ENCODE results near the gene GCK. TPM values are rescaled to one million over a fixed set of nuclear protein-coding genes. Genes with fewer than 3 reads are reported as not detected.
A peak's percentile ranks its signal among the peaks of the same experiment; 100 is the strongest.

Gene GCK
- total RNA-seq, 1 donor from 2014 or later, result 0.47 TPM

GRCh38 chr7:44094365-44094764 lies 94.9 kb downstream of the GCK start:
- Histone ChIP-seq H3K9me3 (no peaks in the 10 kb centered on the region), H3K4me3 (no peak overlapping the region), H3K4me1 (peaks cover 13% of the 10 kb centered on the region), H3K27ac (peak overlapping the region; percentile 46), H3K27me3 (ENCODE audit: low read depth) (no peaks in the 10 kb centered on the region), H3K36me3 (no peaks in the 10 kb centered on the region)
- TF ChIP-seq CTCF (IDR thresholded peaks at IDR 0.05), result no peak
- no peak for DNase-seq
- intact Hi-C loops (cut with DNase I), result no loop called here
- no peak for ATAC-seq

Other genes starting within 250 kb of the GCK start
- gene SPDYE1, start 191.5 kb downstream of the GCK start, total RNA-seq, result not detected
- 109 TPM for gene DBNL, start 144.7 kb downstream of the GCK start, total RNA-seq
- gene PGAM2, start 123.9 kb downstream of the GCK start, total RNA-seq, result 0.44 TPM
- 24.2 TPM for gene POLM, start 106.9 kb downstream of the GCK start, total RNA-seq
- gene AEBP1, start 85.1 kb downstream of the GCK start, total RNA-seq, result 82.5 TPM
- 48.3 TPM for gene POLD2, start 65.9 kb downstream of the GCK start, total RNA-seq
- gene MYL7, start 48.1 kb downstream of the GCK start, total RNA-seq, result 1.6 TPM
- gene YKT6, start 11.5 kb upstream of the GCK start, total RNA-seq, result 58.7 TPM
- gene CAMK2B, start 136.2 kb upstream of the GCK start, total RNA-seq, result 0.30 TPM

Data from lower lobe of right lung (tissue), 2 donors.